Gastroesophageal sphincter (tissue), 4 donors: Measurements from ENCODE around the gene ZNF248. TPM values are rescaled to one million over a fixed set of nuclear protein-coding genes. Genes with fewer than 3 reads are reported as not detected.

Experiments
- ATAC-seq: fragments of 150-250 bp; one replicate; pipeline ENCODE4 v1.9.1; 2016; ENCODE audit warnings: mild to moderate bottlenecking, moderate library complexity
- H3K27ac ChIP-seq, 4 donors: fragments of 200-600 bp; sonication (generic) in 3 of 4; 1 replicate in 3 of 4; 2 replicates in 1 of 4; pipeline ENCODE4 v1.5.1; 2016 to 2019
- H3K27me3 ChIP-seq: fragments of 200-600 bp; sonication (generic); one replicate; pipeline ENCODE4 v1.5.1; 2019
- H3K36me3 ChIP-seq, 2 donors: fragments of 200-600 bp; sonication (generic); one replicate each; pipeline ENCODE4 v1.5.1; 2019; ENCODE audit warnings: control low read depth in 1 of 2
- H3K4me1 ChIP-seq, 3 donors: fragments of 200-600 bp; sonication (generic); 1 replicate in 2 of 3; 2 replicates in 1 of 3; pipeline ENCODE4 v1.5.1; 2016 to 2019; ENCODE audit warnings: control low read depth in 2 of 3
- H3K4me3 ChIP-seq, 2 donors: fragments of 200-600 bp; sonication (generic); one replicate each; pipeline ENCODE4 v1.5.1; 2019; ENCODE audit warnings: mild to moderate bottlenecking in 1 of 2, moderate library complexity in 1 of 2
- H3K9me3 ChIP-seq, 3 donors: fragments of 200-600 bp; sonication (generic); one replicate each; pipeline ENCODE4 v1.5.1; 2017 to 2019; ENCODE audit warnings: control low read depth in 2 of 3
- EP300 ChIP-seq: sonication (generic); formaldehyde crosslinking; IDR thresholded peaks from one replicate; pipeline ENCODE4 v1.6.1; 2017; ENCODE audit warnings: antibody characterized with exemption, mild to moderate bottlenecking
- POLR2A ChIP-seq, 2 donors: fragments of 450-650 bp; IDR thresholded peaks; one replicate each; pipeline ENCODE4 v1.6.1; 2017; ENCODE audit warnings: antibody characterized with exemption in 2 of 2, mild to moderate bottlenecking in 2 of 2, moderate library complexity in 1 of 2
- POLR2AphosphoS5 ChIP-seq: sonication (generic); formaldehyde crosslinking; IDR thresholded peaks from one replicate; pipeline ENCODE4 v1.6.1; 2017; ENCODE audit warnings: antibody characterized with exemption
- WGBS, 2 donors: methylation state at CpG; one replicate each; pipeline ENCODE4 v1.1.5; 2018; ENCODE audit warnings: low coverage in 1 of 2; 5-methylcytosine and 5-hydroxymethylcytosine counted together
- total RNA-seq, 4 donors: library from RNA; depleted of rRNA; stranded (reverse); fragments of >200 nt; gene quantifications; one replicate each; pipeline ENCODE4 v1.1.0, GENCODE V29; 2016
- TF ChIP-seq, protein P1 (sequence below), 4 experiments: fragments of 200-600 bp in 2 of 4; fragments of 450-650 bp in 2 of 4; sonication (generic) in 1 of 4; IDR thresholded peaks; one replicate each; pipeline ENCODE4 v1.5.1; 2017 to 2019; ENCODE audit warnings: antibody characterized with exemption in 4 of 4, mild to moderate bottlenecking in 2 of 4, moderate library complexity in 2 of 4

ZNF248 gene
- total RNA-seq = 10 to 100 TPM; 15.9 to 28.9 (median 22.2) TPM

DNA sequence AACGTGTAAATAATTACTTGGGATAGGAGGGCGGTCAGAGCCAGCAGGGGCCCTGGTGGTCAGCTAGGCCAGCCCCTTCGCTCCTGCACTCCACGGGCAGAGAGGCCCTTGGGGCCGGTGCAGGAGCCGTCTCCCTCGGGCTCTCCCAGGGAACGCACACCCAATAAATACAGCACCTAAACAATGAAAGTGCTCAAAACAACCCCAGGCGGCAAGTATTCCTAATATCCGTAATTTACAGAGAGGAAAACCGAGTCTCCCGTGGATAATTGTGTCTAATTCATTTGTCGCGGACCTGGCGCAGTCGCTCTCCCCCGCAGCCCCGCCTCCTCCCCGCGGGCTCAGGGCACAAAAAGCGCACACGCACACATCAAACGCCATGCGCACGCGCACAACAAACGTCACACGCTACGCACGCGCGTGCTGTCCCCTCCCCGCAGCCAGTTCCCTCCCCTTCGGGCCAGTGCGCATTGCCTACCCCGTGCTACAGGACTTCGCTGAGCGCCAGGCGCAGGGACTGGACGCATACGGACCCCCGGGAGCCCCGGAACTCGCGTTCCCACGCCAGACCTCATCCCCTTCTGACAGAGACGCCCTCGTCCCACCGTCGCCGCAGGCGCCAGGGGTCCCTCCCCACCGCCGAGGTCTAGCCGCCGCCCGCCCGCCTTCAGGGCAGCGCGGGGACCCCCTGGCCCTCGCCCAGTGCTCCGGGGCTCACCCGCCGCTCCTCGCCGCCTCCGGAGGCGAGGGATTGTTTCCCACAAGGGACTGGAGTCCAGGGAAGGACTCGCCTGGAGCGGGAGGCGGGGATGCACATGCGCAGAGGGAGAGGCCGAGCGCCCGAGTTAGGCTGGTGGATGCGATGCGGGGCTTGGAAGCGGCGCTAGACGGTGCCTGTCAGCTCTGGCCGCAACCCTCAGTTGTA, at the start of gene ZNF248:
TSS of gene ZNF248 (minus strand) at position 324 of the 925 bp plus-strand sequence. CDS start 1,300 bp downstream, outside the sequence.
- TF ChIP-seq POLR2A (IDR thresholded peaks at IDR 0.05) = peak; percentile 98
- TF ChIP-seq, protein P1, sequence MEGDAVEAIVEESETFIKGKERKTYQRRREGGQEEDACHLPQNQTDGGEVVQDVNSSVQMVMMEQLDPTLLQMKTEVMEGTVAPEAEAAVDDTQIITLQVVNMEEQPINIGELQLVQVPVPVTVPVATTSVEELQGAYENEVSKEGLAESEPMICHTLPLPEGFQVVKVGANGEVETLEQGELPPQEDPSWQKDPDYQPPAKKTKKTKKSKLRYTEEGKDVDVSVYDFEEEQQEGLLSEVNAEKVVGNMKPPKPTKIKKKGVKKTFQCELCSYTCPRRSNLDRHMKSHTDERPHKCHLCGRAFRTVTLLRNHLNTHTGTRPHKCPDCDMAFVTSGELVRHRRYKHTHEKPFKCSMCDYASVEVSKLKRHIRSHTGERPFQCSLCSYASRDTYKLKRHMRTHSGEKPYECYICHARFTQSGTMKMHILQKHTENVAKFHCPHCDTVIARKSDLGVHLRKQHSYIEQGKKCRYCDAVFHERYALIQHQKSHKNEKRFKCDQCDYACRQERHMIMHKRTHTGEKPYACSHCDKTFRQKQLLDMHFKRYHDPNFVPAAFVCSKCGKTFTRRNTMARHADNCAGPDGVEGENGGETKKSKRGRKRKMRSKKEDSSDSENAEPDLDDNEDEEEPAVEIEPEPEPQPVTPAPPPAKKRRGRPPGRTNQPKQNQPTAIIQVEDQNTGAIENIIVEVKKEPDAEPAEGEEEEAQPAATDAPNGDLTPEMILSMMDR (IDR thresholded peaks at IDR 0.05) = peak in 2 of 4 experiments; percentile 17 to 31
- TF ChIP-seq POLR2AphosphoS5 = peak; percentile 99
- TF ChIP-seq EP300 = no peak
- Histone ChIP-seq H3K27ac (peak within 1 kb of the TSS; percentile 99 to 100 (median 99)), H3K9me3 (no peaks in the 10 kb centered on the region), H3K36me3 (peaks cover 0 to 11% of the 10 kb centered on the region in 2 donors), H3K4me3 (peak within 1 kb of the TSS; percentile 87 to 95), H3K4me1 (peaks cover 0 to 44% (median 0%) of the 10 kb centered on the region in 3 donors), H3K27me3 (no peaks in the 10 kb centered on the region)
- peak; percentile 99 for ATAC-seq
- WGBS, 2 donors = 0% methylated on average over 5 of the region's 81 CpGs

DNA sequence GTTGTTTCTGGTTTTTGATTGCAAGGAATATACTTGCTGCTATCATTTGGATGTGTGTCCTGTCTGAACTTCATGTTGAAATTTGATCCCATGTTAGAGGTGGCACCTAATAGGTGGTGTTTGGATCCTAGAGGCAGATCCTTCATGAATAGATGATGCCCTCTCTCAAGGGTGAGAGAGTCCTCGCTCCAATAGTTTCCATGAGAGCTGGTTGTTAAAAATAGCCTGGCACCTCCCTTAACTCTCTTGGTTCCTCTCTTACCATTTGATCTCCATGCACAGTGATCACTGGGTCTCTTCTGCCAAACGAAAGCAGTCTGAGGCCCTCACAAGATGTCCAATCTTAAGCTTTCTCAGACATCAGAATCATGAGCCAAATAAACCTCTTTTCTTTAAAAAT, 49.0 kb upstream of the ZNF248 start:
- Histone ChIP-seq H3K4me1 (no peaks in the 10 kb centered on the region), H3K36me3 (no peaks in the 10 kb centered on the region), H3K27ac (no peak overlapping the region), H3K4me3 (no peak overlapping the region), H3K27me3 (no peaks in the 10 kb centered on the region), H3K9me3 (peaks cover 0 to 8% (median 0%) of the 10 kb centered on the region in 3 donors)
- no peak for ATAC-seq
- WGBS, 2 donors = 50 to 57% methylated on average over 1 to 2 of the region's 2 CpGs
- TF ChIP-seq EP300 (no peak), POLR2A (IDR thresholded peaks at IDR 0.05) (no peak), POLR2AphosphoS5 (no peak)
- TF ChIP-seq, protein P1 (IDR thresholded peaks at IDR 0.05) = no peak

DNA sequence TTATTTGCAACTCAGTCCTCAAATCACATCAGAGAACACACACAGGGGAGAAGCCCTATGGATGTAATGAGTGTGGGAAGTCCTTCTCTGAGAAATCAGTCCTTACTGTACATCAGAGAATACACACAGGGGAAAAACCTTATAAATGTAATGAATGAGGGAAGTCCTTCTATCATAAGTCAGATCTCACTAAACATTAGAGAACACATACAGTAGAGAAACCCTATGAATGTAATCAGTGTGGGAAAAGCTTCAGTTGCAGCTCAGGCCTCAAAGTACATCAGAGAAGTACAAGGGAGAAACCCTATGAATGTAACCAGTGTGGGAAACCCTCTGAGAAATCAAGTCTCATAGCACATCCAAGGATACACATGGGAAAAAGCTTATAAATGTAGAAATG, 39.0 kb upstream of the ZNF248 start:
- no peaks in the 10 kb centered on the region for H3K4me1 ChIP-seq
- no peak overlapping the region for H3K27ac ChIP-seq
- H3K9me3 ChIP-seq = peaks cover 3 to 59% (median 4%) of the 10 kb centered on the region in 3 donors
- H3K4me3 ChIP-seq = no peak overlapping the region
- no peaks in the 10 kb centered on the region for H3K27me3 ChIP-seq
- no peaks in the 10 kb centered on the region for H3K36me3 ChIP-seq
- TF ChIP-seq, protein P1 (IDR thresholded peaks at IDR 0.05) = no peak
- TF ChIP-seq POLR2A (IDR thresholded peaks at IDR 0.05) (no peak), POLR2AphosphoS5 (no peak), EP300 (no peak)
- no peak for ATAC-seq

DNA sequence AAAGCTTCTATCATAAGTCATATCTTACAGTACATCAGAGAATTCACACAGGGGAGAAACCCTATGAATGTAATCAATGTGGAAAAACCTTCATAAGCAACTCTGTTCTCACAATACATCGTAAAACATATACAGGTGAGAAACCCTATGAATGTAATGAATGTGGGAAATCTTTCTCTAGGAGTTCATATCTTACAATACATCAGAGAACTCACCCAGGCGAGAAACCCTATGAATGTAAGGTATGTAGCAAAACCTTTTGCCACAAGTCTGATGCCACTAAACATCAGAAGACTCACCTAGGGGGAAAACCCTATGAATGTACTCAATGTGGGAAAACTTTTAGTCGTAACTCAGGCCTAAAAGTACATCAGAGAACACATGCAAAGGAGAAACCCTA, 38.3 kb upstream of the ZNF248 start:
- H3K36me3 ChIP-seq = no peaks in the 10 kb centered on the region
- H3K27ac ChIP-seq = no peak overlapping the region
- WGBS, 2 donors = 76 to 77% methylated on average over 3 of the region's 3 CpGs
- no peaks in the 10 kb centered on the region for H3K4me1 ChIP-seq
- no peak for TF ChIP-seq POLR2AphosphoS5
- no peak for TF ChIP-seq EP300
- TF ChIP-seq, protein P1 (IDR thresholded peaks at IDR 0.05) = no peak
- TF ChIP-seq POLR2A (IDR thresholded peaks at IDR 0.05) = no peak
- no peak overlapping the region for H3K4me3 ChIP-seq
- peaks cover 3 to 65% (median 4%) of the 10 kb centered on the region in 3 donors for H3K9me3 ChIP-seq
- no peak for ATAC-seq
- no peaks in the 10 kb centered on the region for H3K27me3 ChIP-seq

DNA sequence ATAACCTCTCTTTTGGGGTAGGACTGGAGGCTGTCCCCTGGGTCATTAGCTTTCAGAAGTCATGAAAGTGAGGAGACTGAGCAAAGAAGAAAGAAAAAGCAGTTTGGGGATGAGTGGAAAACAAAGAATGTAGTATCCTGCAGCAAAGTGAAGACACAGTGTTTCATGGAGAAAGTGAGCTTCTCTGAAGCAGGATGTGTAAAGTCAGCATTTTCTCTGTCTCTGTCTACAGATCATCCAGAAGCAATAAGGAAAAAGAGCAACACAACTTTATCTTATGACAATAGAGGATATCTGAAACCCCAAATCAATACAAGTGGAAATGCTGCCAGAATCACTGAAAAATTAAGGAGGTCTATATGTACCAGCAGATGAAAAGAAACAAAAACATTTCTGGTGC, 28.4 kb upstream of the ZNF248 start:
- H3K27ac ChIP-seq = no peak overlapping the region
- H3K9me3 ChIP-seq = peaks cover 0 to 12% (median 0%) of the 10 kb centered on the region in 3 donors
- no peak for ATAC-seq
- H3K4me1 ChIP-seq = no peaks in the 10 kb centered on the region
- no peak for TF ChIP-seq POLR2A (IDR thresholded peaks at IDR 0.05)
- no peak for TF ChIP-seq POLR2AphosphoS5
- TF ChIP-seq, protein P1 (IDR thresholded peaks at IDR 0.05) = no peak
- TF ChIP-seq EP300 = no peak
- no peaks in the 10 kb centered on the region for H3K36me3 ChIP-seq
- H3K27me3 ChIP-seq = no peaks in the 10 kb centered on the region
- H3K4me3 ChIP-seq = no peak overlapping the region
